ENCODE results near the gene GBP6.

GRCh38 chr1:89339039-89339438 is 24.8 kb upstream of the GBP6 start:
- TF ChIP-seq CTCF (IDR thresholded peaks at IDR 0.05; ENCODE audit: insufficient read depth, low read length, poor library complexity, severe bottlenecking) (no peak), EZH2phosphoT487 (conservative IDR thresholded peaks at IDR 0.05; ENCODE audit: low read length) (no peak)

All from SU-DHL-6 (cell line).